DND-41 (cell line): ENCODE results near the gene ILF3.

Source experiments
- CTCF ChIP-seq: IDR thresholded peaks from 2 replicates; pipeline ENCODE4 v1.5.1; 2012; ENCODE audit warnings: borderline replicate concordance, low read length, moderate library complexity, mild to moderate bottlenecking; ENCODE audit not compliant: poor library complexity, severe bottlenecking; ENCODE audit errors: extremely low read depth
- EZH2 ChIP-seq: IDR thresholded peaks from 3 replicates; pipeline ENCODE4 v1.6.1; 2012; ENCODE audit warnings: borderline replicate concordance, low read depth, mild to moderate bottlenecking, moderate library complexity, low read length, inconsistent platforms; ENCODE audit not compliant: severe bottlenecking

- TF ChIP-seq CTCF = no peak
- no peak for TF ChIP-seq EZH2
These were observed 5.8 kb upstream of the ILF3 start for GRCh38 chr19:10648360-10648759.
